Astrocyte of the hippocampus (primary cell): ENCODE results near the gene INSRR.

Experiments used
- DNase-seq: peaks from one replicate; pipeline ENCODE4 v3.0.0; 2011; ENCODE audit warnings: low read depth, low spot score

INSRR gene

GRCh38 chr1:156806512-156807440 is 52.1 kb downstream of the INSRR start:
- DNase-seq: no peak

GRCh38 chr1:156805766-156806511 is 53.0 kb downstream of the INSRR start:
- DNase-seq: peak; percentile 58

GRCh38 chr1:156804572-156805243 is 54.2 kb downstream of the INSRR start:
- peak; percentile 85 for DNase-seq

DNA sequence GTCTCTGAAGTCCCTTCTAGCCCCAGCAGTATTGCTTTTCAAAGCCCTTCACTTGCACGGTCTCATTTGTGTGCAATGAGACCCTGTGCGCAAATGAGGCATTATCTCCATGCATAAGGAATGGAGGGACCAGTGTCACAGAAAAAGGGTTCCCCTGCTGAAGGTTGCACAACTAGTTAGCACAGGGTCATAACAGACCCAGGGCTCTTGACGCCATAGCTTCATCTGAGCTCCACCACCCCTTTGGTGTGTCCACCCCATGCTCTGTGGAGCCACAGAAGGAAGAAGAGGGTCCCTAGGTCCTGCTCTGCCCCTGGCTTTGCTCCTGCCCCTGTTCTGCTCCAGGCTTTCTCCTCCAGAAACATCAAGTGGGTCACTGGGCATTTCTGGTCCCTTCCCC is 54.9 kb downstream of the INSRR start:
- DNase-seq: no peak

GRCh38 chr1:156803086-156803851 is 55.6 kb downstream of the INSRR start:
- DNase-seq: no peak

DNA sequence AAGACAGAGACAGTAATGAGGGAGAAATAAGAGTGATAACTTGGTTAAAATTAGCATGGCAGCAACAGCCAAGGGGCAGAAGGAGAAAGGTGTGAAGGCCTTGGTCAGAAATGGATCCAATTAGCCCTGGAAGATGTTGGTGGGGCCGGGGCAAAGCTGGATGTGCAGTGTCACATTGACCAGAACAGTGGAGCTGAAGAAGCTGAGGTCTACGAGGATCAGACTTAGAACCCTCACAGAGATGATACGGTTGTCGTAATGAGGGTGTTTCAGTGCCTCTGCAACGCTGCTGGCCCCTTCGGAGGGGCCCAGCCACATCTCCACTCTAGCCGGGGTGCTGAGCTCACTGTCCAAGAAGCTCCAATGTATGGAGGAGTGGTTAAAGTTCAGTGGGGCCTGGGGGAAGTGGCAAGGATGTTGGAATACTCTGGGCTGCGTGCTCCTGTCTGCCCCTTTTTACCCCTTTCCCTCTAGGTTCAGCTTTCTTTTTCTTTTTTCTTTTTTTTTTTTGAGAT is 56.4 kb downstream of the INSRR start:
- DNase-seq: no peak

GRCh38 chr1:156801409-156802121 is 57.4 kb downstream of the INSRR start:
- DNase-seq: peak; percentile 48

DNA sequence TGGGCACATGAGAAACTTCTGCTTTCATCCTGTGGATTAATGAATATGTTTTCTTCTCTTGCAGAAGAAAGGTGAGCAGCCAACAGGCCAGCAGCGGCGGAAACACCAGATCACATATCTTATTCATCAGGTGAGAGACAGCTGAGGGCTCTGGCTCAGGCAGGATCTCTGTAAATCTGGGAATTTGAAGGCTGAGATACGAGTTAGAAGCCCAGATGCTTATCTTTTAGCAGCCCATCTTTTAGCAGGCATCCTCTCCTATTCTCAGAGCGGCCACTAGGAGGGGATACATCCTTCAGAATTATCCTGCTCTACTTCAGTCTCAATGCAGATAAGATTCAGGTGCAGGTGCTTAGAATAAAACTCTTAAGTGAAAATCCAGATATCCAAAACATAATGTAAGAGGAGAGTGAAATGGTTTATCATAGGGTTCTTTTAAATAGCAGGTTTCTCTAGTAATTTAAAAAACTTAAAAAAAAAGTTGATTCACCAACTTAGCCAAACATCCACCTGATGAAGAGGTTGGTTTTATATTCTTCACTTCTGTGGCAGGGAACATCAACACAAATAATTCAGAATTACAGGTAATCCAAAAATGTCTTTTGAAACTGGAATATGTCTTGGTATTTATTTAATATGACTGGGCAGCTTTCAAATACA is 61.6 kb downstream of the INSRR start:
- peak; percentile 72 for DNase-seq

- DNase-seq: no peak
Measured at GRCh38 chr1:156796340-156797097, 62.4 kb downstream of the INSRR start.

DNA sequence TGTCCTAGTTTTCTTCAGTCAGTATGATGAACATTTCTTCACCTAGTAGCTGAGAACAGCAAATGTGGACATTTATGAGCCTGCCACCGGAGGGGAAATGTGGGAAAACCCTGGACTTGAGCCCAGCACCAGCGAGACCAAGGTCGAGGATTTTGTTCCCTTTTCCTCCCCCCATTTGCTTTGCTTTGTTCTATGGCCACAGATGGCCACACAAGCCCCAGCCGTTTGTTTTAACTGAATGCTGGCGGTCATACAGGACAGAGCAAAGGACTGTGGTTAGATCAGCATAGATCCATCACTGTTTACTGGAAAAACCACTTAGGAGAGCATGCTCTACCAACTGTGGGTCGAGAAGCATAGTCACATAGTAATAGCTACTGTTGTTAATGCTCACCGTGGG is 63.1 kb downstream of the INSRR start:
- DNase-seq: peak; percentile 82

DNA sequence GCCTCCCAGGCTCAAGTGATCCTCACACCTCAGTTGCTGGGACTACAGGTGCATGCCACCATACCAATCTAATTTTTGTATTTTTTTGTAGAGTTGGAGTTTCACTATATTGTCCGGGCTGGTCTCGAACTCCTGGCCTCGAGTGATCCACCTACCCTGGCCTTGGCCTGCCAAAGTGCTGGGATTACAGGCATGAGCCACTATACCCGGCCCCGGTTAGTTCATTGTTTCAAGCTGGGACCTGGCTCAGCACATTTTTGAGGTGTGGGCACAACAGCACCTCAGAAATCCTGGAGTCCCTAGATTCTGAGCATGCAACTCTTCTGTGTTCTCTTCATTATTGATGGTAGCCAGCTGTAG is 63.6 kb downstream of the INSRR start:
- no peak for DNase-seq

- peak; percentile 23 for DNase-seq
Measured at GRCh38 chr1:156794506-156795373, 64.2 kb downstream of the INSRR start.
